Heart left ventricle (tissue), 16 donors: ENCODE results near the gene ALK. TPM values are rescaled to one million over a fixed set of nuclear protein-coding genes. Genes with fewer than 3 reads are reported as not detected.

Experiments
- ATAC-seq, 4 donors: fragments of 200-7000 bp; cut with Tn5 transposase; one replicate each; pipeline ENCODE4 v1.9.1; 2020 to 2022; ENCODE audit warnings: moderate library complexity in 4 of 4, mild to moderate bottlenecking in 3 of 4, moderate number of reproducible peaks in 1 of 4
- DNase-seq, 5 donors: peaks; one replicate each; pipeline ENCODE4 v3.0.0-alpha.2; 2020
- H3K27ac ChIP-seq, 12 donors: fragments of 200-600 bp; sonication (generic) in 4 of 12; one replicate each; pipeline versions ENCODE4 v1.5.0 to v1.8.0; 2016 to 2022; ENCODE audit warnings: mild to moderate bottlenecking in 2 of 12
- H3K27me3 ChIP-seq, 9 donors: fragments of 200-600 bp; sonication (generic) in 2 of 9; one replicate each; pipeline versions ENCODE4 v1.5.1 to v1.8.0; 2016 to 2022; ENCODE audit warnings: mild to moderate bottlenecking in 3 of 9
- H3K36me3 ChIP-seq, 9 donors: fragments of 200-600 bp; sonication (generic) in 2 of 9; one replicate each; pipeline versions ENCODE4 v1.5.0 to v1.8.0; 2018 to 2022; ENCODE audit warnings: mild to moderate bottlenecking in 2 of 9
- H3K4me1 ChIP-seq, 12 donors: fragments of 200-600 bp; sonication (generic) in 4 of 12; one replicate each; pipeline versions ENCODE4 v1.5.0 to v1.8.0; 2016 to 2022; ENCODE audit warnings: mild to moderate bottlenecking in 3 of 12
- H3K4me3 ChIP-seq, 12 donors: fragments of 200-600 bp; sonication (generic) in 4 of 12; one replicate each; pipeline versions ENCODE4 v1.5.0 to v1.8.0; 2017 to 2022; ENCODE audit warnings: mild to moderate bottlenecking in 9 of 12, moderate library complexity in 4 of 12
- H3K9me3 ChIP-seq, 12 donors: fragments of 200-600 bp; sonication (generic) in 4 of 12; one replicate each; pipeline versions ENCODE4 v1.5.0 to v1.8.0; 2016 to 2022; ENCODE audit warnings: mild to moderate bottlenecking in 1 of 12
- CTCF ChIP-seq, 12 donors: fragments of 200-600 bp; sonication (generic) in 4 of 12; IDR thresholded peaks; one replicate each; pipeline versions ENCODE4 v1.5.0 to v1.8.0; 2018 to 2022; ENCODE audit warnings: antibody characterized with exemption in 12 of 12, mild to moderate bottlenecking in 5 of 12
- POLR2A ChIP-seq, 2 donors: fragments of 450-650 bp; IDR thresholded peaks; one replicate each; pipeline ENCODE4 v1.6.1; 2017; ENCODE audit warnings: antibody characterized with exemption in 2 of 2, mild to moderate bottlenecking in 2 of 2, moderate library complexity in 2 of 2
- WGBS, 4 donors: extraction: QIAGEN DNeasy Blood & Tissue Kit in 2 of 4; methylation state at CpG; one replicate each; pipeline versions ENCODE4 v1.1.5 to v1.1.7; 2013 to 2018; 5-methylcytosine and 5-hydroxymethylcytosine counted together
- intact Hi-C, 10 donors: fragments of 100-400 bp; cut with DNase I; formaldehyde crosslinking; loops; one replicate each; pipeline versions ENCODE4 v1.11.1 to v1.14.2; 2022
- polyA plus RNA-seq, 2 donors: library from polyadenylated mRNA; stranded (reverse); fragments of 200-250 nt; gene quantifications; one replicate each; pipeline ENCODE4 v1.2.3, GENCODE V29; 2013
- total RNA-seq, 9 donors: library from RNA; depleted of rRNA in 2 of 9; stranded (reverse); fragments of >200 nt in 2 of 9; fragmentation: NEBNext Ultra II Directional in 3 of 9; extraction: Animal tissue kit (Norgen Biotek cat#: 25700) in 3 of 9; gene quantifications; one replicate each; pipeline versions ENCODE4 v1.1.0 to v1.2.4, GENCODE V29; 2016 to 2023
- donor health status: ischemic (EF 13 %, LVEDD 7.1; RV severe dilation, severe dysfunction).
- donor health status: healthy with polysubstance abuse.
- donor health status: DM: no; HTN: yes; CAD: no.
- donor health status: DM: no; HTN: no; CAD: no.
- donor health status: ischemic (EF 25% LVEDD 6.9; RV normal size, moderate dysfunction).
- donor health status: ischemic (EF 25% LVEDD 5.7; RV mildly dilated, moderate dysfunction).
- donor health status: healthy.
- donor health status: DM: yes; HTN: yes; CAD: no.
- donor health status: ischemic (EF 35%, LVEDD 5.7; RV mildly dilated, moderate dysfunction).
- donor health status: nonischemic (EF 11% LVEDD 7.7; RV severe dilation, severe dysfunction).
- donor health status: DM: yes; HTN: yes; CAD: no.
- donor health status: PGD.
- donor health status: ischemic (EF 29% LVEDD 5.4; RV normal size, mild dysfunction).
- donor health status: nonischemic (EF 23%, LVEDD 6.1; RV moderate dilation, normal function).

The ALK gene
- total and polyA plus RNA-seq, 11 donors = 0.05 to 0.50 (median 0.13) TPM; not detected in 5

GRCh38 chr2:29242621-29243375 is 678.6 kb downstream of the ALK start:
- DNase-seq (no peak), ATAC-seq (no peak)
- H3K4me3 ChIP-seq = no peak overlapping the region
- TF ChIP-seq POLR2A (IDR thresholded peaks at IDR 0.05) = no peak
- TF ChIP-seq CTCF (IDR thresholded peaks at IDR 0.05) = no peak
- H3K4me1 ChIP-seq = no peaks in the 10 kb centered on the region
- H3K27ac ChIP-seq = no peak overlapping the region
- H3K36me3 ChIP-seq = no peaks in the 10 kb centered on the region
- WGBS, 4 donors = 85 to 90% (median 87%) methylated on average over 9 of the region's 9 CpGs
- intact Hi-C loops = no loop called here
- no peaks in the 10 kb centered on the region for H3K9me3 ChIP-seq
- H3K27me3 ChIP-seq = peaks cover 0 to 35% (median 5%) of the 10 kb centered on the region in 9 donors

GRCh38 chr2:29241955-29242565 is 679.3 kb downstream of the ALK start:
- TF ChIP-seq POLR2A (IDR thresholded peaks at IDR 0.05) = no peak
- no peak for TF ChIP-seq CTCF (IDR thresholded peaks at IDR 0.05)
- ATAC-seq = no peak
- Histone ChIP-seq H3K36me3 (no peaks in the 10 kb centered on the region), H3K9me3 (no peaks in the 10 kb centered on the region), H3K27ac (no peak overlapping the region), H3K4me1 (no peaks in the 10 kb centered on the region), H3K27me3 (peaks cover 0 to 36% (median 5%) of the 10 kb centered on the region in 9 donors), H3K4me3 (no peak overlapping the region)
- DNase-seq = no peak
- WGBS, 4 donors = 85 to 90% (median 88%) methylated on average over 6 of the region's 6 CpGs
- intact Hi-C loops = no loop called here

GRCh38 chr2:29241341-29241740 is 680.0 kb downstream of the ALK start:
- H3K27ac ChIP-seq = no peak overlapping the region
- intact Hi-C loops = no loop called here
- no peaks in the 10 kb centered on the region for H3K4me1 ChIP-seq
- no peak for ATAC-seq
- no peaks in the 10 kb centered on the region for H3K9me3 ChIP-seq
- DNase-seq = no peak
- TF ChIP-seq CTCF (IDR thresholded peaks at IDR 0.05) (no peak), POLR2A (IDR thresholded peaks at IDR 0.05) (no peak)
- H3K4me3 ChIP-seq = no peak overlapping the region
- H3K27me3 ChIP-seq = peaks cover 0 to 42% (median 5%) of the 10 kb centered on the region in 9 donors
- H3K36me3 ChIP-seq = no peaks in the 10 kb centered on the region
- 80 to 84% (median 83%) methylated on average over 4 of the region's 4 CpGs for WGBS, 4 donors

GRCh38 chr2:29240601-29241000 is 680.8 kb downstream of the ALK start:
- H3K9me3 ChIP-seq = no peaks in the 10 kb centered on the region
- no peak overlapping the region for H3K4me3 ChIP-seq
- intact Hi-C loops = no loop called here
- no peak for TF ChIP-seq CTCF (IDR thresholded peaks at IDR 0.05)
- TF ChIP-seq POLR2A (IDR thresholded peaks at IDR 0.05) = no peak
- DNase-seq = no peak
- H3K27me3 ChIP-seq = peaks cover 0 to 49% (median 5%) of the 10 kb centered on the region in 9 donors
- no peak for ATAC-seq
- 62 to 65% (median 63%) methylated on average over 4 of the region's 4 CpGs for WGBS, 4 donors
- no peaks in the 10 kb centered on the region for H3K36me3 ChIP-seq
- no peak overlapping the region for H3K27ac ChIP-seq
- H3K4me1 ChIP-seq = no peaks in the 10 kb centered on the region
